Panc1 (cell line): ENCODE data around the gene CENPP. TPM values are rescaled to one million over a fixed set of nuclear protein-coding genes. Genes with fewer than 3 reads are reported as not detected.

ENCODE experiments used
- ATAC-seq: fragments of 200-7000 bp; cut with Tn5 transposase; 2 replicates; pipeline ENCODE4 v1.9.1; 2020; ENCODE audit warnings: mild to moderate bottlenecking, moderate library complexity
- BruUV-seq: library from RNA; stranded (reverse); fragments of 400-500 nt; replicated peaks from 2 replicates; lab custom pipeline; 2021; lab: Mats Ljungman, UMichigan
- CTCF ChIA-PET: fragments of 300-600 bp; sonication (Branson Sonifier 250); formaldehyde crosslinking; loops from one replicate; lab custom pipeline; 2022; ENCODE audit warnings: antibody characterized with exemption; lab: Charles Lee
- POLR2A ChIA-PET: fragments of 300-600 bp; sonication (Branson Sonifier 250); formaldehyde crosslinking; loops from one replicate; lab custom pipeline; 2022; ENCODE audit warnings: antibody characterized with exemption; lab: Charles Lee
- DNase-seq: peaks from one replicate; pipeline ENCODE4 v3.0.0-alpha.2; 2010; ENCODE audit warnings: low read depth, low spot score
- H3K27ac ChIP-seq: 2 replicates; pipeline ENCODE4 v1.5.1; 2011; ENCODE audit warnings: mild to moderate bottlenecking, low read length, inconsistent platforms
- H3K27me3 ChIP-seq: fragments of 200-500 bp; sonication (Bioruptor generic); 2 replicates; pipeline ENCODE4 v1.6.0; 2014; ENCODE audit warnings: low read length, inconsistent platforms; ENCODE audit not compliant: control insufficient read depth, insufficient read depth
- H3K36me3 ChIP-seq: fragments of 200-500 bp; sonication (Bioruptor generic); 2 replicates; pipeline ENCODE4 v1.5.1; 2014; ENCODE audit warnings: inconsistent platforms, mild to moderate bottlenecking, low read length, moderate library complexity; ENCODE audit not compliant: control insufficient read depth, insufficient read depth
- H3K4me1 ChIP-seq: 2 replicates; pipeline ENCODE4 v1.5.1; 2011; ENCODE audit warnings: inconsistent platforms, mild to moderate bottlenecking, low read length, moderate library complexity; ENCODE audit not compliant: control insufficient read depth, insufficient read depth
- H3K4me3 ChIP-seq, 2 experiments: 2 replicates each; pipeline ENCODE4 v1.5.1; 2011 to 2012; ENCODE audit warnings: low read depth in 2 of 2, low read length in 2 of 2, mild to moderate bottlenecking in 2 of 2, inconsistent platforms in 1 of 2, moderate library complexity in 1 of 2
- H3K9me3 ChIP-seq: fragments of 200-500 bp; sonication (Bioruptor generic); 2 replicates; pipeline ENCODE4 v1.5.1; 2014; ENCODE audit warnings: low read depth, mild to moderate bottlenecking, inconsistent platforms, low read length, moderate library complexity; ENCODE audit not compliant: control insufficient read depth, insufficient read depth
- CTCF ChIP-seq: fragments of 450-650 bp; IDR thresholded peaks from 2 replicates; pipeline ENCODE4 v1.5.1; 2017; ENCODE audit warnings: mild to moderate bottlenecking
- POLR2AphosphoS5 ChIP-seq: IDR thresholded peaks from 2 replicates; pipeline ENCODE4 v1.6.1; 2012; ENCODE audit warnings: mild to moderate bottlenecking, low read depth, low read length, moderate library complexity
- SIN3A ChIP-seq: IDR thresholded peaks from 2 replicates; pipeline ENCODE4 v1.6.1; 2012; ENCODE audit warnings: low read depth, mild to moderate bottlenecking, low read length, moderate library complexity, borderline replicate concordance; ENCODE audit not compliant: insufficient read depth
- TCF7L2 ChIP-seq: IDR thresholded peaks from 2 replicates; pipeline ENCODE4 v1.6.1; 2011; ENCODE audit warnings: mild to moderate bottlenecking, low read depth, low read length, inconsistent platforms
- in situ Hi-C: cut with HindIII; loops from 2 replicates; pipeline ENCODE4 v1.10.0; 2016; ENCODE audit warnings: low sequenced_read_pairs, low pct_unique_long_range_greater_than_20kb
- intact Hi-C: fragments of 100-400 bp; cut with micrococcal nuclease; formaldehyde crosslinking; loops from one replicate; pipeline ENCODE4 v1.10.0; 2022; ENCODE audit not compliant: unreplicated experiment
- total RNA-seq: library from RNA; stranded (reverse); gene quantifications from one replicate; pipeline ENCODE4 v1.2.1, GENCODE V29; 2021; ENCODE audit not compliant: unreplicated experiment
- TF ChIP-seq, protein P1 (sequence below), 2 experiments: IDR thresholded peaks; 2 replicates each; pipeline ENCODE4 v1.6.1; 2011 to 2012; ENCODE audit warnings: low read depth in 2 of 2, control low read depth in 1 of 2, low read length in 1 of 2, mild to moderate bottlenecking in 1 of 2, moderate library complexity in 1 of 2; ENCODE audit not compliant: insufficient read depth in 1 of 2

Gene CENPP
- total RNA-seq, 1 experiment from 2014 or later: 6.7 TPM

DNA sequence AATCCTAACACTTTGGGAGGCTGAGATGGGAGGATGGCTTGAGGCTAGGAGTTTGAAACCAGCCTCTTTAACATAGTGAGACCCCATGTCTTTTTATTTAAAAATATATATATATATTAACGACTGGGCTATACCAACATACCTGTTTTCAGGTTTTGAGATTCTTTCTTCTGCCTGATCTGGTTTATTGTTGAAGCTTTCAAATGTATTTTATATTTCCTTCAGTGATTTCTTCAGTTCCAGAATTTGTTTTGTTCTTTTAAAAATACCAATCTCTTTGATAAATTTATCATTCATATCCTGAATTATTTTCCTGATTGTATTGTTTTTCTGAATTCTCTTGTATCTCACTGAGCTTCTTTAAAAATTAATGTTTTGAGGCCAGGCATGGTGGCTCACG is 47.4 kb downstream of the CENPP start:
- no peak for ATAC-seq
- POLR2A ChIA-PET: no interaction called here
- BruUV-seq: no TSS peak
- in situ Hi-C loops (no loop called here), intact Hi-C loops (no loop called here)
- DNase-seq: no peak
- H3K27ac ChIP-seq: no peak overlapping the region
- no peaks in the 10 kb centered on the region for H3K27me3 ChIP-seq
- no peak overlapping the region for H3K4me3 ChIP-seq
- CTCF ChIA-PET: no interaction called here
- no peaks in the 10 kb centered on the region; the same call in 1 of the 2 replicates for H3K36me3 ChIP-seq
- no peaks in the 10 kb centered on the region for H3K4me1 ChIP-seq
- peaks cover 2% of the 10 kb centered on the region; the same call in 1 of the 2 replicates for H3K9me3 ChIP-seq
- no peak for TF ChIP-seq TCF7L2
- TF ChIP-seq CTCF: no peak
- no peak for TF ChIP-seq SIN3A
- TF ChIP-seq POLR2AphosphoS5: no peak
- TF ChIP-seq, protein P1, sequence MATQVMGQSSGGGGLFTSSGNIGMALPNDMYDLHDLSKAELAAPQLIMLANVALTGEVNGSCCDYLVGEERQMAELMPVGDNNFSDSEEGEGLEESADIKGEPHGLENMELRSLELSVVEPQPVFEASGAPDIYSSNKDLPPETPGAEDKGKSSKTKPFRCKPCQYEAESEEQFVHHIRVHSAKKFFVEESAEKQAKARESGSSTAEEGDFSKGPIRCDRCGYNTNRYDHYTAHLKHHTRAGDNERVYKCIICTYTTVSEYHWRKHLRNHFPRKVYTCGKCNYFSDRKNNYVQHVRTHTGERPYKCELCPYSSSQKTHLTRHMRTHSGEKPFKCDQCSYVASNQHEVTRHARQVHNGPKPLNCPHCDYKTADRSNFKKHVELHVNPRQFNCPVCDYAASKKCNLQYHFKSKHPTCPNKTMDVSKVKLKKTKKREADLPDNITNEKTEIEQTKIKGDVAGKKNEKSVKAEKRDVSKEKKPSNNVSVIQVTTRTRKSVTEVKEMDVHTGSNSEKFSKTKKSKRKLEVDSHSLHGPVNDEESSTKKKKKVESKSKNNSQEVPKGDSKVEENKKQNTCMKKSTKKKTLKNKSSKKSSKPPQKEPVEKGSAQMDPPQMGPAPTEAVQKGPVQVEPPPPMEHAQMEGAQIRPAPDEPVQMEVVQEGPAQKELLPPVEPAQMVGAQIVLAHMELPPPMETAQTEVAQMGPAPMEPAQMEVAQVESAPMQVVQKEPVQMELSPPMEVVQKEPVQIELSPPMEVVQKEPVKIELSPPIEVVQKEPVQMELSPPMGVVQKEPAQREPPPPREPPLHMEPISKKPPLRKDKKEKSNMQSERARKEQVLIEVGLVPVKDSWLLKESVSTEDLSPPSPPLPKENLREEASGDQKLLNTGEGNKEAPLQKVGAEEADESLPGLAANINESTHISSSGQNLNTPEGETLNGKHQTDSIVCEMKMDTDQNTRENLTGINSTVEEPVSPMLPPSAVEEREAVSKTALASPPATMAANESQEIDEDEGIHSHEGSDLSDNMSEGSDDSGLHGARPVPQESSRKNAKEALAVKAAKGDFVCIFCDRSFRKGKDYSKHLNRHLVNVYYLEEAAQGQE (IDR thresholded peaks at IDR 0.05; ENCODE audit: insufficient read depth in 1 of 2, low read depth in 2 of 2, low read length in 1 of 2): no peak

- BruUV-seq: no TSS peak
- no peaks in the 10 kb centered on the region for H3K27me3 ChIP-seq
- CTCF ChIA-PET: no interaction called here
- no peak overlapping the region for H3K27ac ChIP-seq
- no peaks in the 10 kb centered on the region for H3K4me1 ChIP-seq
- no peak for TF ChIP-seq SIN3A
- DNase-seq (no peak), ATAC-seq (no peak)
- peaks cover under 1% of the 10 kb centered on the region; the same call in 1 of the 2 replicates for H3K9me3 ChIP-seq
- POLR2A ChIA-PET: no interaction called here
- H3K4me3 ChIP-seq: no peak overlapping the region
- intact Hi-C loops (no loop called here), in situ Hi-C loops (no loop called here)
- H3K36me3 ChIP-seq: no peaks in the 10 kb centered on the region; the same call in 1 of the 2 replicates
Measured at GRCh38 chr9:92377876-92378275, 52.1 kb downstream of the CENPP start.

GRCh38 chr9:92378865-92379560 is 53.3 kb downstream of the CENPP start:
- DNase-seq (no peak), ATAC-seq (no peak)
- in situ Hi-C loops (no loop called here), intact Hi-C loops (no loop called here)
- Histone ChIP-seq H3K4me1 (no peaks in the 10 kb centered on the region), H3K27ac (no peak overlapping the region), H3K27me3 (no peaks in the 10 kb centered on the region), H3K4me3 (no peak overlapping the region), H3K9me3 (no peaks in the 10 kb centered on the region), H3K36me3 (no peaks in the 10 kb centered on the region; the same call in 1 of the 2 replicates)
- BruUV-seq: no TSS peak
- POLR2A ChIA-PET: no interaction called here
- CTCF ChIA-PET: no interaction called here
- TF ChIP-seq, protein P1 (IDR thresholded peaks at IDR 0.05; ENCODE audit: insufficient read depth in 1 of 2, low read depth in 2 of 2, low read length in 1 of 2): no peak
- TF ChIP-seq CTCF: no peak
